IPS-11a (cell line): Measurements from ENCODE around the gene FN3K.

ENCODE experiments used
- H3K4me3 ChIP-seq: one replicate; pipeline ENCODE4 v1.5.1; 2013; ENCODE audit warnings: low read depth, low read length, control low read depth

Gene FN3K

DNA sequence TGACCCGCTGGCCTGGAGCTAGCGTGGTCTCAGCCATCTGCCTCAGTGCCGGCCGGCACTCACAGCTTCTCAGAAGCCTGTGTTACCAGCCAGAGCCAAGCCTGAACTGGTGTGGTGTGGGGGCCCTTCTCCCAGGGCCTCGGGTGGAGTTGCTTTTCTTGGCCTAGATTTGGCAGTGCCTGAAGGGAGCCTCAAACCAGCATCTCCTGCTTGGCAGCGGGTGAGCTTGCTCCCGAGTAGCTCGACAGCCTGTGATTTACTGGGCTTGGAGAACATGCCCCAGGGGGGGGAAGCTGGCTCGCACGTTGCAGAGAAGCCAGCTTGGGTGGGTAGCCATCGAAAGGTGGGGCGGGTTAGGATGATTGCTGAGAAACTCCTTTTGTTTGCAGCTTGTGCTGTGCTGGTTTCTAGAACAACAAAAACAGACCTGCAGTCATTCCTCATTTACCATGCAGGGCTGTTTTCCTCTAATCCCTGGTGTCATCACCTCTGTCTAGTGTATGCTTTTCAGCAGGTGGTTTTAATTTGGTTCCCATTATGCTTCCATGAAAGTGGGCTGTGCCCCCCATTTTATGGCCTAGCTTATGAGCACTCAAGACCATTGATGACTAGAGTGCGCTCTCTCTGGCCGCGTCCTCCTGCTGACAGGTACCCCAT, 58.7 kb downstream of the FN3K start:
- H3K4me3 ChIP-seq, result no peak overlapping the region

GRCh38 chr17:82794781-82795482, 59.5 kb downstream of the FN3K start:
- no peak overlapping the region for H3K4me3 ChIP-seq

GRCh38 chr17:82795615-82796014, 60.2 kb downstream of the FN3K start:
- H3K4me3 ChIP-seq, result no peak overlapping the region

- H3K4me3 ChIP-seq, result no peak overlapping the region
Measured at GRCh38 chr17:82797061-82797460, 61.6 kb downstream of the FN3K start.

DNA sequence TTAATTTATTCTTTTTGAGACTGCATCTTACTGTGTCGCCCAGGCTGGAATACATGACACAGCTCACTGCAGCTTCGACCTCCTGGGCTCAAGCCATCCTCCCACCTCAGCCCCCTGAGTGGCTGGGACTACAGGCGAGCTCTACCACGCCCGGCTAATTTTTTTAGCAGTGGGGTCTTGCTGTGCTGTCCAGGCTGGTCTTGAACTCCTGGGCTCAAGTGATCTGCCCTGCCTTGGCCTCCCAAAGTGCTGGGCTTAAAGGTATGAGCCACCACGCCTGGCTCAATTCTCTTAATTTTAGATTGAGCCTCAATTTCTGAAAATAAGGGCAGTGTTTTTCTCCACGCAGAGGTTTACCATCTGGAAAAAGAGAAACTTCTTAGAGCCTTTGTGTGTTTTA, 63.3 kb downstream of the FN3K start:
- H3K4me3 ChIP-seq, result no peak overlapping the region

DNA sequence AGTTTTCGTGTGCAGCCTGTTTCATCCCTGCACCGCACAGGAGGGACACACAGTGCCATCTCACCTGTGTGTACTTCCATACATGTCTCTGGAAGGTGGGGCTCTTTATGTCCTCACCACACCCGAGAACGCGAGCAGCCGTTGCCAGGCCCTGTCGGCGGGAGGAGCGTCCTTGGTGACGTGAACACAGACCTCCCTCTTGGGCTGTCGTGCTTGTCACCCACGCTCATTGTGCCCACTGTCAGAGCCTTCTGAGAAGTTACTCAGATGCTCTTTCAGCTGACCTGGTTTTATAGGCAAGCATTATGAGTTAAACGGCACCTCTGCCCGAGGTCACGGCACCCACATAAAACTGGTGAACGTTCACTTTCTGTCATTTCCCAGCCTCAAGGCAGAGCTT, 64.2 kb downstream of the FN3K start:
- no peak overlapping the region for H3K4me3 ChIP-seq
